Endothelial cell of umbilical vein (primary cell): ENCODE measurements around the gene LRCOL1. TPM values are rescaled to one million over a fixed set of nuclear protein-coding genes. Genes with fewer than 3 reads are reported as not detected.

Experiments used
- BruUV-seq: library from RNA; stranded (reverse); fragments of 400-500 nt; replicated peaks from 2 replicates; lab custom pipeline; 2021; lab: Mats Ljungman, UMichigan
- CTCF ChIA-PET: fragments of 300-600, 350-600 bp; sonication (Branson Sonifier 250); formaldehyde crosslinking; loops from one replicate; lab custom pipeline; 2021; ENCODE audit warnings: antibody characterized with exemption, inconsistent platforms; lab: Charles Lee
- POLR2A ChIA-PET: fragments of 300-600, 350-600 bp; sonication (Branson Sonifier 250); formaldehyde crosslinking; loops from one replicate; lab custom pipeline; 2021; ENCODE audit warnings: antibody characterized with exemption, inconsistent platforms; lab: Charles Lee
- DNase-seq: peaks from one replicate; pipeline ENCODE4 v3.0.0-alpha.2; 2011; ENCODE audit warnings: low read depth, low spot score
- FAIRE-seq: peaks from 2 replicates; lab custom pipeline; 2011; peaks lifted over from hg19 to GRCh38; lab: Jason Lieb, UNC
- H2AFZ ChIP-seq: 2 replicates; pipeline ENCODE4 v1.6.0; 2012; ENCODE audit warnings: low read depth, low read length, control low read depth, inconsistent platforms
- H3K27ac ChIP-seq: 2 replicates; pipeline ENCODE4 v1.5.1; 2011; ENCODE audit warnings: low read depth, mild to moderate bottlenecking, control low read depth, low read length, moderate library complexity; ENCODE audit not compliant: insufficient read depth
- H3K27me3 ChIP-seq, 2 experiments: 2 replicates each; pipeline versions ENCODE4 v1.6.0 to v1.6.1; 2011; ENCODE audit warnings: low read length in 2 of 2, mixed read lengths in 1 of 2; ENCODE audit not compliant: control insufficient read depth in 2 of 2, insufficient read depth in 2 of 2
- H3K36me3 ChIP-seq, 2 experiments: 2 replicates in 1 of 2; 3 replicates in 1 of 2; pipeline ENCODE4 v1.5.1; 2011; ENCODE audit warnings: low read length in 2 of 2, mild to moderate bottlenecking in 1 of 2, moderate library complexity in 1 of 2; ENCODE audit not compliant: control insufficient read depth in 2 of 2, insufficient read depth in 2 of 2; ENCODE audit errors: extremely low read depth in 1 of 2
- H3K4me1 ChIP-seq: 3 replicates; pipeline ENCODE4 v1.5.1; 2011; ENCODE audit warnings: mild to moderate bottlenecking, low read length; ENCODE audit not compliant: control insufficient read depth, insufficient read depth; ENCODE audit errors: extremely low read depth
- H3K4me2 ChIP-seq: 2 replicates; pipeline ENCODE4 v1.6.1; 2011; ENCODE audit warnings: low read length, control low read depth, mixed read lengths; ENCODE audit not compliant: insufficient read depth
- H3K4me3 ChIP-seq, 3 experiments: fragments of 200-600 bp in 1 of 3; sonication (generic), shearing (Covaris generic) in 1 of 3; replicated peaks in 1 of 3; 2 replicates each; pipeline ENCODE4 v1.5.1; 2011 to 2016; ENCODE audit warnings: control low read depth in 3 of 3, low read length in 3 of 3, mild to moderate bottlenecking in 2 of 3, inconsistent platforms in 1 of 3, low read depth in 1 of 3, moderate library complexity in 1 of 3; ENCODE audit not compliant: insufficient read depth in 1 of 3
- H3K79me2 ChIP-seq: 2 replicates; pipeline ENCODE4 v1.6.0; 2012; ENCODE audit warnings: low read length, inconsistent platforms; ENCODE audit not compliant: control insufficient read depth, insufficient read depth
- H3K9ac ChIP-seq: replicated peaks from 2 replicates; pipeline ENCODE3; 2011; ENCODE audit warnings: low read length, control low read depth; ENCODE audit not compliant: insufficient read depth; ENCODE audit errors: extremely low read depth
- H3K9me1 ChIP-seq: replicated peaks from 3 replicates; pipeline ENCODE4 v1.6.0; 2011; ENCODE audit warnings: mild to moderate bottlenecking, low read length; ENCODE audit not compliant: control insufficient read depth, insufficient read depth; ENCODE audit errors: extremely low read depth
- H3K9me3 ChIP-seq: replicated peaks from 2 replicates; pipeline ENCODE4 v1.5.1; 2012; ENCODE audit warnings: low read length, inconsistent platforms; ENCODE audit not compliant: control insufficient read depth, insufficient read depth
- H4K20me1 ChIP-seq: replicated peaks from 2 replicates; pipeline ENCODE3; 2011; ENCODE audit warnings: mild to moderate bottlenecking, low read length; ENCODE audit not compliant: control insufficient read depth, insufficient read depth; ENCODE audit errors: extremely low read depth
- EZH2 ChIP-seq: IDR thresholded peaks from 2 replicates; pipeline ENCODE4 v1.6.1; 2012; ENCODE audit warnings: borderline replicate concordance, low read depth, mild to moderate bottlenecking, moderate library complexity, low read length, inconsistent platforms; ENCODE audit not compliant: severe bottlenecking
- FOS ChIP-seq: IDR thresholded peaks from 2 replicates; pipeline ENCODE4 v1.6.1; 2011; ENCODE audit warnings: mild to moderate bottlenecking, low read length, moderate library complexity, borderline replicate concordance; ENCODE audit not compliant: insufficient read depth
- POLR2A ChIP-seq: IDR thresholded peaks from 2 replicates; pipeline ENCODE4 v1.6.1; 2012; ENCODE audit warnings: low read depth, mild to moderate bottlenecking, control low read depth, low read length
- dilution Hi-C: fragments of 300-500 bp; cut with MboI; formaldehyde crosslinking; loops from one replicate; pipeline ENCODE4 v1.15.0; 2019; ENCODE audit warnings: low sequenced_read_pairs; ENCODE audit not compliant: extremely low pct_ligation_motif_present
- intact Hi-C: fragments of 100-400 bp; cut with micrococcal nuclease; formaldehyde crosslinking; loops from one replicate; pipeline ENCODE4 v1.10.0; 2022
- polyA plus RNA-seq, 4 experiments: library from polyadenylated mRNA; depleted of rRNA in 3 of 4; stranded (reverse) in 3 of 4; unstranded in 1 of 4; fragments of >200 nt; gene quantifications; 2 replicates each; pipeline versions ENCODE4 v1.2.1 to v1.2.3, GENCODE V29; 2011 to 2012; ENCODE audit warnings: missing spikeins in 1 of 4
- total RNA-seq: library from RNA; stranded (reverse); gene quantifications from 2 replicates; pipeline ENCODE4 v1.2.3, GENCODE V29; 2021
- TF ChIP-seq, protein P1 (sequence below), 2 donors: IDR thresholded peaks; 1 replicate in 1 of 2; 2 replicates in 1 of 2; pipeline ENCODE4 v1.5.1; 2011; ENCODE audit warnings: low read length in 2 of 2, mild to moderate bottlenecking in 2 of 2, moderate library complexity in 2 of 2, control low read depth in 1 of 2, inconsistent platforms in 1 of 2, low read depth in 1 of 2; ENCODE audit not compliant: insufficient read depth in 1 of 2; ENCODE audit errors: extremely low read depth in 1 of 2

Gene LRCOL1
- total and polyA plus RNA-seq, 2 donors (not counting 3 experiments of a cell fraction or from before 2014, with no cell fraction given) = 1.2 to 1.5 TPM

- no peaks in the 10 kb centered on the region for H3K9me1 ChIP-seq
- no peak overlapping the region for H3K27ac ChIP-seq
- dilution Hi-C loops = no loop called here
- no peaks in the 10 kb centered on the region for H3K4me1 ChIP-seq
- H3K9ac ChIP-seq = no peak overlapping the region
- BruUV-seq = no TSS peak
- no peaks in the 10 kb centered on the region for H3K9me3 ChIP-seq
- H4K20me1 ChIP-seq = no peaks in the 10 kb centered on the region
- ChIA-PET CTCF (no interaction called here), POLR2A (no interaction called here)
- no peak overlapping the region for H3K4me2 ChIP-seq
- H3K4me3 ChIP-seq = no peak overlapping the region
- H3K27me3 ChIP-seq = no peaks in the 10 kb centered on the region
- FAIRE-seq = no peak
- intact Hi-C loops = no loop called here
- H3K36me3 ChIP-seq = no peaks in the 10 kb centered on the region
- no peak for DNase-seq
- H3K79me2 ChIP-seq = no peaks in the 10 kb centered on the region
- no peak for TF ChIP-seq POLR2A
- TF ChIP-seq, protein P1, sequence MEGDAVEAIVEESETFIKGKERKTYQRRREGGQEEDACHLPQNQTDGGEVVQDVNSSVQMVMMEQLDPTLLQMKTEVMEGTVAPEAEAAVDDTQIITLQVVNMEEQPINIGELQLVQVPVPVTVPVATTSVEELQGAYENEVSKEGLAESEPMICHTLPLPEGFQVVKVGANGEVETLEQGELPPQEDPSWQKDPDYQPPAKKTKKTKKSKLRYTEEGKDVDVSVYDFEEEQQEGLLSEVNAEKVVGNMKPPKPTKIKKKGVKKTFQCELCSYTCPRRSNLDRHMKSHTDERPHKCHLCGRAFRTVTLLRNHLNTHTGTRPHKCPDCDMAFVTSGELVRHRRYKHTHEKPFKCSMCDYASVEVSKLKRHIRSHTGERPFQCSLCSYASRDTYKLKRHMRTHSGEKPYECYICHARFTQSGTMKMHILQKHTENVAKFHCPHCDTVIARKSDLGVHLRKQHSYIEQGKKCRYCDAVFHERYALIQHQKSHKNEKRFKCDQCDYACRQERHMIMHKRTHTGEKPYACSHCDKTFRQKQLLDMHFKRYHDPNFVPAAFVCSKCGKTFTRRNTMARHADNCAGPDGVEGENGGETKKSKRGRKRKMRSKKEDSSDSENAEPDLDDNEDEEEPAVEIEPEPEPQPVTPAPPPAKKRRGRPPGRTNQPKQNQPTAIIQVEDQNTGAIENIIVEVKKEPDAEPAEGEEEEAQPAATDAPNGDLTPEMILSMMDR (IDR thresholded peaks at IDR 0.05; ENCODE audit: extremely low read depth in 1 of 2, insufficient read depth in 1 of 2, low read depth in 1 of 2, low read length in 2 of 2) = no peak
- no peak for TF ChIP-seq FOS
- TF ChIP-seq EZH2 = no peak
- H2AFZ ChIP-seq = no peak overlapping the region
These were observed 18.0 kb downstream of the LRCOL1 start for GRCh38 chr12:132592282-132592970.
